A549 (cell line): Measurements from ENCODE around the gene DHRS4.
"Not testable (repeated sequence)": the region's sequence is repeated elsewhere in the genome, so short reads cannot be mapped to it uniquely, and the experiment has no call there.

ENCODE experiments used
- FOSL2 ChIP-seq, 2 experiments: fragments of 450-650 bp in 1 of 2; fragments of >200 bp in 1 of 2; sonication (Bioruptor Twin) in 1 of 2; formaldehyde crosslinking; IDR thresholded peaks; 2 replicates each; pipeline versions ENCODE4 v1.5.0 to v1.6.1; 2016 to 2020; ENCODE audit warnings: mild to moderate bottlenecking in 1 of 2, moderate library complexity in 1 of 2
- HDAC2 ChIP-seq: fragments of 200-600 bp; sonication (generic); IDR thresholded peaks from 2 replicates; pipeline ENCODE4 v1.6.1; 2016
- JUN ChIP-seq, 2 experiments: fragments of >200 bp; sonication (Bioruptor Twin); formaldehyde crosslinking; IDR thresholded peaks; 2 replicates in 1 of 2; 3 replicates in 1 of 2; pipeline ENCODE4 v1.6.1; 2016 to 2017
- NPAS2 ChIP-seq: fragments of 250-450 bp; sonication (Bioruptor Pico); IDR thresholded peaks from 2 replicates; pipeline ENCODE4 v1.8.0; 2022; ENCODE audit warnings: mild to moderate bottlenecking, moderate library complexity, borderline replicate concordance
- POLR2A ChIP-seq: IDR thresholded peaks from 2 replicates; pipeline ENCODE4 v1.6.1; 2012; ENCODE audit warnings: mild to moderate bottlenecking, low read length
- USF2 ChIP-seq: fragments of 450-650 bp; IDR thresholded peaks from 2 replicates; pipeline ENCODE4 v1.6.1; 2014; ENCODE audit warnings: antibody characterized with exemption
- TF ChIP-seq, protein P1 (sequence below): fragments of >200 bp; sonication (Bioruptor Twin); formaldehyde crosslinking; IDR thresholded peaks from 3 replicates; pipeline ENCODE4 v1.5.1; 2016
- TF ChIP-seq, protein P2 (sequence below): fragments of 200-600 bp; sonication (generic); IDR thresholded peaks from 2 replicates; pipeline ENCODE4 v1.6.1; 2016; ENCODE audit warnings: antibody characterized with exemption, mild to moderate bottlenecking, moderate library complexity

DNA sequence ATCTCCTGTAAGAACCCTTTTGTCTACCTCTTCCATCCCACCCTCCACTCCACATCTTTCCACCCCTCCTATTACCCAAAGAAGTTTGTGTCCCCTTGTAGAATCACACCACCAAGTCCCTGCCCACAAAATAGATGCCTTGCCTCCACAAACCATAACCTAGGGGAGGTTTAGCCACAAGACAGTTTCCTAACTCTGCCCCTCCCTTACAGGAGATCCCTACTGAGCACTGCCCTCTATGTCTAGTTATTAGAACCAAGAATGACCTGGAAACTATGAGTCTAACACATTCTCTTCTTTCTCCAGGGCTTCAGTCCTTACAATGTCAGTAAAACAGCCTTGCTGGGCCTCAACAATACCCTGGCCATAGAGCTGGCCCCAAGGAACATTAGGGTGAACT is 47.5 kb downstream of the DHRS4 start:
- TF ChIP-seq, protein P1, sequence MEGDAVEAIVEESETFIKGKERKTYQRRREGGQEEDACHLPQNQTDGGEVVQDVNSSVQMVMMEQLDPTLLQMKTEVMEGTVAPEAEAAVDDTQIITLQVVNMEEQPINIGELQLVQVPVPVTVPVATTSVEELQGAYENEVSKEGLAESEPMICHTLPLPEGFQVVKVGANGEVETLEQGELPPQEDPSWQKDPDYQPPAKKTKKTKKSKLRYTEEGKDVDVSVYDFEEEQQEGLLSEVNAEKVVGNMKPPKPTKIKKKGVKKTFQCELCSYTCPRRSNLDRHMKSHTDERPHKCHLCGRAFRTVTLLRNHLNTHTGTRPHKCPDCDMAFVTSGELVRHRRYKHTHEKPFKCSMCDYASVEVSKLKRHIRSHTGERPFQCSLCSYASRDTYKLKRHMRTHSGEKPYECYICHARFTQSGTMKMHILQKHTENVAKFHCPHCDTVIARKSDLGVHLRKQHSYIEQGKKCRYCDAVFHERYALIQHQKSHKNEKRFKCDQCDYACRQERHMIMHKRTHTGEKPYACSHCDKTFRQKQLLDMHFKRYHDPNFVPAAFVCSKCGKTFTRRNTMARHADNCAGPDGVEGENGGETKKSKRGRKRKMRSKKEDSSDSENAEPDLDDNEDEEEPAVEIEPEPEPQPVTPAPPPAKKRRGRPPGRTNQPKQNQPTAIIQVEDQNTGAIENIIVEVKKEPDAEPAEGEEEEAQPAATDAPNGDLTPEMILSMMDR: not testable (repeated sequence)
- not testable (repeated sequence) for TF ChIP-seq POLR2A; USF2; NPAS2; FOSL2 (IDR thresholded peaks at IDR 0.05); FOSL2 (CRISPR knock-in tag; IDR thresholded peaks at IDR 0.05); HDAC2; JUN (IDR thresholded peaks at IDR 0.05)
- TF ChIP-seq, protein P2, sequence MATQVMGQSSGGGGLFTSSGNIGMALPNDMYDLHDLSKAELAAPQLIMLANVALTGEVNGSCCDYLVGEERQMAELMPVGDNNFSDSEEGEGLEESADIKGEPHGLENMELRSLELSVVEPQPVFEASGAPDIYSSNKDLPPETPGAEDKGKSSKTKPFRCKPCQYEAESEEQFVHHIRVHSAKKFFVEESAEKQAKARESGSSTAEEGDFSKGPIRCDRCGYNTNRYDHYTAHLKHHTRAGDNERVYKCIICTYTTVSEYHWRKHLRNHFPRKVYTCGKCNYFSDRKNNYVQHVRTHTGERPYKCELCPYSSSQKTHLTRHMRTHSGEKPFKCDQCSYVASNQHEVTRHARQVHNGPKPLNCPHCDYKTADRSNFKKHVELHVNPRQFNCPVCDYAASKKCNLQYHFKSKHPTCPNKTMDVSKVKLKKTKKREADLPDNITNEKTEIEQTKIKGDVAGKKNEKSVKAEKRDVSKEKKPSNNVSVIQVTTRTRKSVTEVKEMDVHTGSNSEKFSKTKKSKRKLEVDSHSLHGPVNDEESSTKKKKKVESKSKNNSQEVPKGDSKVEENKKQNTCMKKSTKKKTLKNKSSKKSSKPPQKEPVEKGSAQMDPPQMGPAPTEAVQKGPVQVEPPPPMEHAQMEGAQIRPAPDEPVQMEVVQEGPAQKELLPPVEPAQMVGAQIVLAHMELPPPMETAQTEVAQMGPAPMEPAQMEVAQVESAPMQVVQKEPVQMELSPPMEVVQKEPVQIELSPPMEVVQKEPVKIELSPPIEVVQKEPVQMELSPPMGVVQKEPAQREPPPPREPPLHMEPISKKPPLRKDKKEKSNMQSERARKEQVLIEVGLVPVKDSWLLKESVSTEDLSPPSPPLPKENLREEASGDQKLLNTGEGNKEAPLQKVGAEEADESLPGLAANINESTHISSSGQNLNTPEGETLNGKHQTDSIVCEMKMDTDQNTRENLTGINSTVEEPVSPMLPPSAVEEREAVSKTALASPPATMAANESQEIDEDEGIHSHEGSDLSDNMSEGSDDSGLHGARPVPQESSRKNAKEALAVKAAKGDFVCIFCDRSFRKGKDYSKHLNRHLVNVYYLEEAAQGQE: not testable (repeated sequence)
